ENCODE measurements around the gene GMCL1.

GRCh38 chr2:69789772-69790600, 39.5 kb upstream of the GMCL1 start:
- TF ChIP-seq CTCF (IDR thresholded peaks at IDR 0.05; ENCODE audit: borderline replicate concordance, extremely low read depth, low read length, poor library complexity, severe bottlenecking) (no peak), EZH2 (IDR thresholded peaks at IDR 0.05; ENCODE audit: borderline replicate concordance, low read depth, low read length, severe bottlenecking) (no peak)

Data from DND-41 (cell line).